Endothelial cell of umbilical vein (primary cell): ENCODE results near the gene WASHC2C. TPM values are rescaled to one million over a fixed set of nuclear protein-coding genes. Genes with fewer than 3 reads are reported as not detected.
"Not testable (repeated sequence)": the region's sequence is repeated elsewhere in the genome, so short reads cannot be mapped to it uniquely, and the experiment has no call there.

Source experiments
- BruUV-seq: library from RNA; stranded (reverse); fragments of 400-500 nt; replicated peaks from 2 replicates; lab custom pipeline; 2021; lab: Mats Ljungman, UMichigan
- CTCF ChIA-PET: fragments of 300-600, 350-600 bp; sonication (Branson Sonifier 250); formaldehyde crosslinking; loops from one replicate; lab custom pipeline; 2021; ENCODE audit warnings: antibody characterized with exemption, inconsistent platforms; lab: Charles Lee
- POLR2A ChIA-PET: fragments of 300-600, 350-600 bp; sonication (Branson Sonifier 250); formaldehyde crosslinking; loops from one replicate; lab custom pipeline; 2021; ENCODE audit warnings: antibody characterized with exemption, inconsistent platforms; lab: Charles Lee
- DNase-seq: peaks from one replicate; pipeline ENCODE4 v3.0.0-alpha.2; 2011; ENCODE audit warnings: low read depth, low spot score
- FAIRE-seq: peaks from 2 replicates; lab custom pipeline; 2011; peaks lifted over from hg19 to GRCh38; lab: Jason Lieb, UNC
- H2AFZ ChIP-seq: 2 replicates; pipeline ENCODE4 v1.6.0; 2012; ENCODE audit warnings: low read depth, low read length, control low read depth, inconsistent platforms
- H3K27ac ChIP-seq: 2 replicates; pipeline ENCODE4 v1.5.1; 2011; ENCODE audit warnings: low read depth, mild to moderate bottlenecking, control low read depth, low read length, moderate library complexity; ENCODE audit not compliant: insufficient read depth
- H3K27me3 ChIP-seq, 2 experiments: 2 replicates each; pipeline versions ENCODE4 v1.6.0 to v1.6.1; 2011; ENCODE audit warnings: low read length in 2 of 2, mixed read lengths in 1 of 2; ENCODE audit not compliant: control insufficient read depth in 2 of 2, insufficient read depth in 2 of 2
- H3K36me3 ChIP-seq, 2 experiments: 2 replicates in 1 of 2; 3 replicates in 1 of 2; pipeline ENCODE4 v1.5.1; 2011; ENCODE audit warnings: low read length in 2 of 2, mild to moderate bottlenecking in 1 of 2, moderate library complexity in 1 of 2; ENCODE audit not compliant: control insufficient read depth in 2 of 2, insufficient read depth in 2 of 2; ENCODE audit errors: extremely low read depth in 1 of 2
- H3K4me1 ChIP-seq: 3 replicates; pipeline ENCODE4 v1.5.1; 2011; ENCODE audit warnings: mild to moderate bottlenecking, low read length; ENCODE audit not compliant: control insufficient read depth, insufficient read depth; ENCODE audit errors: extremely low read depth
- H3K4me2 ChIP-seq: 2 replicates; pipeline ENCODE4 v1.6.1; 2011; ENCODE audit warnings: low read length, control low read depth, mixed read lengths; ENCODE audit not compliant: insufficient read depth
- H3K4me3 ChIP-seq, 3 experiments: fragments of 200-600 bp in 1 of 3; sonication (generic), shearing (Covaris generic) in 1 of 3; replicated peaks in 1 of 3; 2 replicates each; pipeline ENCODE4 v1.5.1; 2011 to 2016; ENCODE audit warnings: control low read depth in 3 of 3, low read length in 3 of 3, mild to moderate bottlenecking in 2 of 3, inconsistent platforms in 1 of 3, low read depth in 1 of 3, moderate library complexity in 1 of 3; ENCODE audit not compliant: insufficient read depth in 1 of 3
- H3K79me2 ChIP-seq: 2 replicates; pipeline ENCODE4 v1.6.0; 2012; ENCODE audit warnings: low read length, inconsistent platforms; ENCODE audit not compliant: control insufficient read depth, insufficient read depth
- H3K9ac ChIP-seq: replicated peaks from 2 replicates; pipeline ENCODE3; 2011; ENCODE audit warnings: low read length, control low read depth; ENCODE audit not compliant: insufficient read depth; ENCODE audit errors: extremely low read depth
- H3K9me1 ChIP-seq: replicated peaks from 3 replicates; pipeline ENCODE4 v1.6.0; 2011; ENCODE audit warnings: mild to moderate bottlenecking, low read length; ENCODE audit not compliant: control insufficient read depth, insufficient read depth; ENCODE audit errors: extremely low read depth
- H3K9me3 ChIP-seq: replicated peaks from 2 replicates; pipeline ENCODE4 v1.5.1; 2012; ENCODE audit warnings: low read length, inconsistent platforms; ENCODE audit not compliant: control insufficient read depth, insufficient read depth
- H4K20me1 ChIP-seq: replicated peaks from 2 replicates; pipeline ENCODE3; 2011; ENCODE audit warnings: mild to moderate bottlenecking, low read length; ENCODE audit not compliant: control insufficient read depth, insufficient read depth; ENCODE audit errors: extremely low read depth
- dilution Hi-C: fragments of 300-500 bp; cut with MboI; formaldehyde crosslinking; loops from one replicate; pipeline ENCODE4 v1.15.0; 2019; ENCODE audit warnings: low sequenced_read_pairs; ENCODE audit not compliant: extremely low pct_ligation_motif_present
- intact Hi-C: fragments of 100-400 bp; cut with micrococcal nuclease; formaldehyde crosslinking; loops from one replicate; pipeline ENCODE4 v1.10.0; 2022
- polyA plus RNA-seq, 4 experiments: library from polyadenylated mRNA; depleted of rRNA in 3 of 4; stranded (reverse) in 3 of 4; unstranded in 1 of 4; fragments of >200 nt; gene quantifications; 2 replicates each; pipeline versions ENCODE4 v1.2.1 to v1.2.3, GENCODE V29; 2011 to 2012; ENCODE audit warnings: missing spikeins in 1 of 4
- total RNA-seq: library from RNA; stranded (reverse); gene quantifications from 2 replicates; pipeline ENCODE4 v1.2.3, GENCODE V29; 2021

WASHC2C gene
- total and polyA plus RNA-seq, 2 donors (not counting 3 experiments of a cell fraction or from before 2014, with no cell fraction given), result 13.9 to 48.6 TPM

- CTCF ChIA-PET, H3K9ac ChIP-seq, H2AFZ ChIP-seq, H3K36me3 ChIP-seq, H4K20me1 ChIP-seq, BruUV-seq, FAIRE-seq, H3K4me1 ChIP-seq, DNase-seq, H3K79me2 ChIP-seq, dilution Hi-C loops, H3K4me2 ChIP-seq, H3K27me3 ChIP-seq, H3K4me3 ChIP-seq, H3K27ac ChIP-seq, intact Hi-C loops, H3K9me1 ChIP-seq, POLR2A ChIA-PET, H3K9me3 ChIP-seq: not testable (repeated sequence)
Observed at GRCh38 chr10:45752210-45752609, 25.1 kb downstream of the WASHC2C start.

GRCh38 chr10:45753979-45754495, 27.0 kb downstream of the WASHC2C start:
- intact Hi-C loops, H3K27ac ChIP-seq, H3K4me2 ChIP-seq, FAIRE-seq, BruUV-seq, H3K36me3 ChIP-seq, H4K20me1 ChIP-seq, H3K4me1 ChIP-seq, POLR2A ChIA-PET, H3K27me3 ChIP-seq, H2AFZ ChIP-seq, H3K9me3 ChIP-seq, CTCF ChIA-PET, H3K4me3 ChIP-seq, H3K79me2 ChIP-seq, H3K9ac ChIP-seq, DNase-seq, dilution Hi-C loops, H3K9me1 ChIP-seq: not testable (repeated sequence)

- FAIRE-seq, intact Hi-C loops, H2AFZ ChIP-seq, H3K79me2 ChIP-seq, H3K4me1 ChIP-seq, H3K27ac ChIP-seq, H3K27me3 ChIP-seq, H3K4me2 ChIP-seq, POLR2A ChIA-PET, H3K4me3 ChIP-seq, CTCF ChIA-PET, H3K9ac ChIP-seq, H3K9me3 ChIP-seq, H3K9me1 ChIP-seq, H4K20me1 ChIP-seq, DNase-seq, dilution Hi-C loops, BruUV-seq, H3K36me3 ChIP-seq: not testable (repeated sequence)
Observed at GRCh38 chr10:45755083-45755482, 28.0 kb downstream of the WASHC2C start.

- FAIRE-seq, H4K20me1 ChIP-seq, BruUV-seq, DNase-seq, H3K27ac ChIP-seq, H3K4me3 ChIP-seq, intact Hi-C loops, H3K79me2 ChIP-seq, H3K36me3 ChIP-seq, H3K9me1 ChIP-seq, H3K4me1 ChIP-seq, H3K4me2 ChIP-seq, H2AFZ ChIP-seq, CTCF ChIA-PET, H3K9me3 ChIP-seq, POLR2A ChIA-PET, H3K27me3 ChIP-seq, H3K9ac ChIP-seq, dilution Hi-C loops: not testable (repeated sequence)
Observed at GRCh38 chr10:45756065-45756464, 29.0 kb downstream of the WASHC2C start.
